Measurements from ENCODE around the gene MUC13. TPM values are rescaled to one million over a fixed set of nuclear protein-coding genes. Genes with fewer than 3 reads are reported as not detected.

The MUC13 gene
- total RNA-seq, 3 donors from 2014 or later, result 445 to 923 (median 899) TPM

DNA sequence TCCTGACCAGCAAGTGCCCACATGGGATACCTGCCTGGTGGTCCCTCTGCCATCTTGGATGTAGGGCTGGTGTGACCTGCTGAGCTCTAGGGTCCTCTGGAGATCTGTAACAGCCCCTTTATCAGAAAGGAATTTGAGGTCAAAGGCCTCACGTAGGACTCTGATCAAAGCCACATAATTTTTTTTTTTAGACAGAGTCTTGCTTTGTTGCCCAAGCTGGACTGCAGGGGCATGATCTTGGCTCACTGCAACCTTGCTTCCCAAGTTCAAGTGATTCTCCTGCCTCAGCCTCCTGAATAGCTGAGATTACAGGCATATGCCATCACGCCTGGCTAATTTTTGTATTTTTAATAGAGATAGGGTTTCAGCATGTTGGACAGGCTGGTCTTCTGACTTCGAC, 56.9 kb downstream of the MUC13 start:
- no peaks in the 10 kb centered on the region for H3K9me3 ChIP-seq
- H3K36me3 ChIP-seq (ENCODE audit: low read depth), result no peaks in the 10 kb centered on the region
- DNase-seq (no peak), ATAC-seq (no peak)
- intact Hi-C loops (cut with DNase I, micrococcal nuclease), result no loop called here
- H3K4me3 ChIP-seq, result no peak overlapping the region
- TF ChIP-seq, protein P1, sequence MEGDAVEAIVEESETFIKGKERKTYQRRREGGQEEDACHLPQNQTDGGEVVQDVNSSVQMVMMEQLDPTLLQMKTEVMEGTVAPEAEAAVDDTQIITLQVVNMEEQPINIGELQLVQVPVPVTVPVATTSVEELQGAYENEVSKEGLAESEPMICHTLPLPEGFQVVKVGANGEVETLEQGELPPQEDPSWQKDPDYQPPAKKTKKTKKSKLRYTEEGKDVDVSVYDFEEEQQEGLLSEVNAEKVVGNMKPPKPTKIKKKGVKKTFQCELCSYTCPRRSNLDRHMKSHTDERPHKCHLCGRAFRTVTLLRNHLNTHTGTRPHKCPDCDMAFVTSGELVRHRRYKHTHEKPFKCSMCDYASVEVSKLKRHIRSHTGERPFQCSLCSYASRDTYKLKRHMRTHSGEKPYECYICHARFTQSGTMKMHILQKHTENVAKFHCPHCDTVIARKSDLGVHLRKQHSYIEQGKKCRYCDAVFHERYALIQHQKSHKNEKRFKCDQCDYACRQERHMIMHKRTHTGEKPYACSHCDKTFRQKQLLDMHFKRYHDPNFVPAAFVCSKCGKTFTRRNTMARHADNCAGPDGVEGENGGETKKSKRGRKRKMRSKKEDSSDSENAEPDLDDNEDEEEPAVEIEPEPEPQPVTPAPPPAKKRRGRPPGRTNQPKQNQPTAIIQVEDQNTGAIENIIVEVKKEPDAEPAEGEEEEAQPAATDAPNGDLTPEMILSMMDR (IDR thresholded peaks at IDR 0.05), result no peak
- H3K4me1 ChIP-seq (ENCODE audit: low read depth), result no peaks in the 10 kb centered on the region

DNA sequence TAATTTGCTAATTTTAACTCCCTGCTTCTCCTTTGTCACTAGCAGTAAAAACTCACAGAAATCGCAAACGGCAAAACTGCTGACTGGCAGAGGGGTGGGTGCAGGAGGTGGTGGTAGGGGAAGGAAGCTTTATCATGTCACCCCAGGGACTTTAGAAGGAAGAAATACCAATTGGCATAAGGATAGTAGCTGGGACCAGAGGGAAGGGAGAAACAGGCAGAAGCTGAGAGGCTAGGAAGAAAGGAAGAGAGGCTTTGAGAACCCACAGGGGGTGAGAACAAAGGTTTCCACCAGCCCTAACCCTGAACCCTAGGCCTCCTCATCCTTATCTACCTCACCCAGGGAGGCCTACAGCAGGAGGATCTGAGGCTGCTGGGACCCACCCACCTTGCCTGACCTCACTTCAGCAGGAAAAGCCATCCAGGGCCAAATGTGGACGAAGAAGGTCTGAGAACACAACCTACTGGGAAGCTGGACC, 58.1 kb downstream of the MUC13 start:
- Histone ChIP-seq H3K4me3 (no peak overlapping the region), H3K4me1 (ENCODE audit: low read depth) (no peaks in the 10 kb centered on the region), H3K9me3 (no peaks in the 10 kb centered on the region), H3K36me3 (ENCODE audit: low read depth) (no peaks in the 10 kb centered on the region)
- TF ChIP-seq, protein P1 (IDR thresholded peaks at IDR 0.05), result no peak
- DNase-seq (no peak), ATAC-seq (no peak)
- intact Hi-C loops (cut with DNase I, micrococcal nuclease), result no loop called here

DNA sequence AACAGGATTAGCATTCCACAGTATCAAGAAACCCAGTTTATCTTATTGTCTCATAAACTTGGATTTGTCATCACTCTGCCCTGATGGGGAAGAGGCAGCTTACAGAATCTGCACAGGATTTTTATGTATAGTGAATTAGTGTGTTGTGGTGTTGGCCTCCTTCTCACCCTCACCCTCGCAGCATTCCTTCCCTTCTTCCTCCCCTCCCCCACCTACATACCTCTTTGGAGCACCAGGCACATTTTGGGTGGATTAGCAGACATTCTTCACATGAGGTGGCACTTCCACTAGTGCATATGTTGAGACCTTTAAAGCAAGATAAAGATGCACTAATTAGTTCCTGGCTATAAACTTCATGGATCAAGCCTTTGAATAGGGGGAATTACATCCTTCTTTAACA, 61.3 kb downstream of the MUC13 start:
- intact Hi-C loops (cut with DNase I, micrococcal nuclease), result no loop called here
- no peaks in the 10 kb centered on the region for H3K9me3 ChIP-seq

GRCh38 chr3:124867511-124867910, 67.0 kb downstream of the MUC13 start:
- intact Hi-C loops (cut with DNase I, micrococcal nuclease), result no loop called here
- no peak overlapping the region for H3K4me3 ChIP-seq
- ATAC-seq (no peak), DNase-seq (no peak)
- no peaks in the 10 kb centered on the region for H3K9me3 ChIP-seq
- H3K4me1 ChIP-seq (ENCODE audit: low read depth), result no peaks in the 10 kb centered on the region
- no peaks in the 10 kb centered on the region for H3K36me3 ChIP-seq (ENCODE audit: low read depth)
- TF ChIP-seq, protein P1 (IDR thresholded peaks at IDR 0.05), result no peak

More for the DNA sequence above, 61.3 kb downstream of the MUC13 start:
- ATAC-seq (no peak), DNase-seq (no peak)
- no peak overlapping the region for H3K4me3 ChIP-seq
- no peaks in the 10 kb centered on the region for H3K4me1 ChIP-seq (ENCODE audit: low read depth)
- H3K36me3 ChIP-seq (ENCODE audit: low read depth), result no peaks in the 10 kb centered on the region
- TF ChIP-seq, protein P1 (IDR thresholded peaks at IDR 0.05), result no peak

GRCh38 chr3:124862006-124862405, 72.5 kb downstream of the MUC13 start:
- TF ChIP-seq, protein P1 (IDR thresholded peaks at IDR 0.05), result no peak
- H3K36me3 ChIP-seq (ENCODE audit: low read depth), result no peaks in the 10 kb centered on the region
- intact Hi-C loops (cut with DNase I, micrococcal nuclease), result no loop called here
- H3K4me1 ChIP-seq (ENCODE audit: low read depth), result no peaks in the 10 kb centered on the region
- DNase-seq (no peak), ATAC-seq (peak; percentile 9)
- no peak overlapping the region for H3K4me3 ChIP-seq
- H3K9me3 ChIP-seq, result no peaks in the 10 kb centered on the region

- H3K36me3 ChIP-seq (ENCODE audit: low read depth), result no peaks in the 10 kb centered on the region
- TF ChIP-seq, protein P1 (IDR thresholded peaks at IDR 0.05), result no peak
- no peaks in the 10 kb centered on the region for H3K4me1 ChIP-seq (ENCODE audit: low read depth)
- no peak for ATAC-seq
- no peak overlapping the region for H3K4me3 ChIP-seq
- intact Hi-C loops (cut with DNase I, micrococcal nuclease), result no loop called here
- no peaks in the 10 kb centered on the region for H3K9me3 ChIP-seq
- DNase-seq, result no peak
Observed at GRCh38 chr3:124861041-124861440, 73.5 kb downstream of the MUC13 start.
